ENCODE data around the gene FMNL2.

Gene FMNL2

GRCh38 chr2:152588998-152589397, 254.0 kb downstream of the FMNL2 start:
- no peak for DNase-seq

- no peak for DNase-seq
Observed at GRCh38 chr2:152594022-152594766, 259.2 kb downstream of the FMNL2 start.

GRCh38 chr2:152594792-152595191, 259.8 kb downstream of the FMNL2 start:
- no peak for DNase-seq

- no peak for DNase-seq
Observed at GRCh38 chr2:152598975-152599759, 264.2 kb downstream of the FMNL2 start.

- DNase-seq: no peak
Observed at GRCh38 chr2:152600051-152600657, 265.2 kb downstream of the FMNL2 start.

- no peak for DNase-seq
Observed at GRCh38 chr2:152600697-152601096, 265.7 kb downstream of the FMNL2 start.

GRCh38 chr2:152602750-152603149, 267.8 kb downstream of the FMNL2 start:
- no peak for DNase-seq

GRCh38 chr2:152603166-152603565, 268.2 kb downstream of the FMNL2 start:
- DNase-seq: no peak

GRCh38 chr2:152606081-152606480, 271.1 kb downstream of the FMNL2 start:
- DNase-seq: no peak

- no peak for DNase-seq
Observed at GRCh38 chr2:152606941-152607340, 272.0 kb downstream of the FMNL2 start.

GRCh38 chr2:152607793-152608300, 272.9 kb downstream of the FMNL2 start:
- DNase-seq: no peak

GRCh38 chr2:152609154-152609553, 274.2 kb downstream of the FMNL2 start:
- DNase-seq: no peak

- no peak for DNase-seq
Observed at GRCh38 chr2:152609699-152610098, 274.7 kb downstream of the FMNL2 start.

GRCh38 chr2:152611458-152612231, 276.7 kb downstream of the FMNL2 start:
- no peak for DNase-seq

- DNase-seq: no peak
Observed at GRCh38 chr2:152613235-152613634, 278.3 kb downstream of the FMNL2 start.

- DNase-seq: no peak
Observed at GRCh38 chr2:152615177-152615576, 280.2 kb downstream of the FMNL2 start.

GRCh38 chr2:152617456-152618192, 282.6 kb downstream of the FMNL2 start:
- DNase-seq: no peak

GRCh38 chr2:152618193-152618564, 283.2 kb downstream of the FMNL2 start:
- DNase-seq: no peak

- no peak for DNase-seq
Observed at GRCh38 chr2:152620208-152620607, 285.2 kb downstream of the FMNL2 start.

- DNase-seq: no peak
Observed at GRCh38 chr2:152620985-152621384, 286.0 kb downstream of the FMNL2 start.

GRCh38 chr2:152622219-152622618, 287.2 kb downstream of the FMNL2 start:
- DNase-seq: no peak

- DNase-seq: no peak
Observed at GRCh38 chr2:152623076-152623740, 288.2 kb downstream of the FMNL2 start.

All from NCI-H510A treated with DMSO at 0.1 percent for 48 hours (cell line).